HepG2 (cell line): ENCODE data around the gene PDZD7. TPM values are rescaled to one million over a fixed set of nuclear protein-coding genes. Genes with fewer than 3 reads are reported as not detected.

Source experiments
- ARNTL ChIP-seq: sonication (generic); formaldehyde crosslinking; IDR thresholded peaks from 2 replicates; pipeline ENCODE4 v1.4.0; 2020; ENCODE audit warnings: mild to moderate bottlenecking, missing genetic modification reagents
- ATRX ChIP-seq: sonication (generic); formaldehyde crosslinking; IDR thresholded peaks from 2 replicates; pipeline ENCODE4 v1.4.0; 2020; ENCODE audit warnings: missing genetic modification reagents, borderline replicate concordance
- ETV5 ChIP-seq: IDR thresholded peaks from 2 replicates; pipeline ENCODE4 v1.6.1; 2018; ENCODE audit warnings: missing biosample characterization, missing genetic modification reagents, inconsistent platforms, borderline replicate concordance
- GATA4 ChIP-seq: sonication (generic); IDR thresholded peaks from 2 replicates; pipeline ENCODE4 v1.6.1; 2016; ENCODE audit warnings: antibody characterized with exemption, low read depth, borderline replicate concordance
- IRX3 ChIP-seq: sonication (generic); formaldehyde crosslinking; IDR thresholded peaks from 2 replicates; pipeline ENCODE4 v1.8.1; 2023; ENCODE audit warnings: mild to moderate bottlenecking, low read depth, missing genetic modification reagents, borderline replicate concordance
- MEIS2 ChIP-seq: sonication (generic); formaldehyde crosslinking; IDR thresholded peaks from 2 replicates; pipeline ENCODE4 v1.9.0; 2021; ENCODE audit warnings: mild to moderate bottlenecking, missing genetic modification reagents
- MIXL1 ChIP-seq: IDR thresholded peaks from 2 replicates; pipeline ENCODE4 v1.6.1; 2016
- MTF2 ChIP-seq: sonication (generic); formaldehyde crosslinking; IDR thresholded peaks from 2 replicates; pipeline ENCODE4 v1.5.0; 2020; ENCODE audit warnings: missing genetic modification reagents, borderline replicate concordance
- RAD51 ChIP-seq: fragments of 450-650 bp; IDR thresholded peaks from 2 replicates; pipeline ENCODE4 v1.6.1; 2016; ENCODE audit warnings: borderline replicate concordance
- SALL1 ChIP-seq: sonication (generic); formaldehyde crosslinking; IDR thresholded peaks from 2 replicates; pipeline ENCODE4 v1.8.0; 2022; ENCODE audit warnings: mild to moderate bottlenecking, missing genetic modification reagents
- TCF12 ChIP-seq, 2 experiments: fragments of 450-650 bp in 1 of 2; sonication (generic) in 1 of 2; formaldehyde crosslinking in 1 of 2; IDR thresholded peaks; 2 replicates each; pipeline versions ENCODE4 v1.6.1 to v1.8.0; 2017 to 2022; ENCODE audit warnings: antibody characterized with exemption in 1 of 2, mild to moderate bottlenecking in 1 of 2, missing genetic modification reagents in 1 of 2, moderate library complexity in 1 of 2
- ZKSCAN8 ChIP-seq: IDR thresholded peaks from 2 replicates; pipeline ENCODE4 v1.6.1; 2016; ENCODE audit warnings: borderline replicate concordance, missing genetic modification reagents, missing compliant biosample characterization
- ZNF160 ChIP-seq: sonication (generic); formaldehyde crosslinking; IDR thresholded peaks from 2 replicates; pipeline ENCODE4 v1.8.0; 2022; ENCODE audit warnings: mild to moderate bottlenecking, inconsistent platforms, missing genetic modification reagents
- ZNF235 ChIP-seq: sonication (generic); formaldehyde crosslinking; IDR thresholded peaks from 2 replicates; pipeline ENCODE4 v1.8.1; 2023; ENCODE audit warnings: mild to moderate bottlenecking, missing genetic modification reagents, borderline replicate concordance
- ZNF296 ChIP-seq: sonication (generic); formaldehyde crosslinking; conservative IDR thresholded peaks from 2 replicates; pipeline ENCODE4 v1.5.0; 2020; ENCODE audit warnings: mild to moderate bottlenecking, missing genetic modification reagents
- ZNF891 ChIP-seq: sonication (generic); formaldehyde crosslinking; IDR thresholded peaks from 2 replicates; pipeline ENCODE4 v1.5.0; 2020; ENCODE audit warnings: mild to moderate bottlenecking, missing genetic modification reagents
- ZSCAN12 ChIP-seq: sonication (generic); formaldehyde crosslinking; IDR thresholded peaks from 2 replicates; pipeline ENCODE4 v1.9.0; 2021; ENCODE audit warnings: mild to moderate bottlenecking, missing genetic modification reagents
- polyA plus RNA-seq, 8 experiments: library from polyadenylated mRNA; depleted of rRNA in 3 of 8; stranded (reverse) in 7 of 8; unstranded in 1 of 8; fragments of >200 nt; fragmentation: Illumina TruSeq in 4 of 8; extraction: Trizol in 4 of 8; gene quantifications; 2 replicates each; pipeline versions ENCODE4 v1.2.1 to v1.2.3, GENCODE V29; 2011 to 2016; ENCODE audit warnings: low read depth in 4 of 8, missing spikeins in 1 of 8, mixed read lengths in 1 of 8; ENCODE audit not compliant: insufficient read depth in 1 of 8
- total RNA-seq, 5 experiments: library from RNA; depleted of rRNA; stranded (reverse); fragments of >200 nt; fragmentation: Illumina TruSeq; extraction: Trizol; gene quantifications; 2 replicates each; pipeline ENCODE4 v1.2.3, GENCODE V29; 2016; ENCODE audit warnings: low read depth in 1 of 5
- TF ChIP-seq, protein P1 (sequence below): sonication (generic); formaldehyde crosslinking; IDR thresholded peaks from 2 replicates; pipeline ENCODE4 v1.5.1; 2020; ENCODE audit warnings: missing genetic modification reagents, mild to moderate bottlenecking, borderline replicate concordance
- TF ChIP-seq, protein P2 (sequence below): sonication (generic); formaldehyde crosslinking; IDR thresholded peaks from 2 replicates; pipeline ENCODE4 v1.4.0; 2020; ENCODE audit warnings: missing genetic modification reagents
- TF ChIP-seq, protein P3 (sequence below): sonication (generic); formaldehyde crosslinking; IDR thresholded peaks from 2 replicates; pipeline ENCODE4 v1.5.1; 2020; ENCODE audit warnings: missing genetic modification reagents, mild to moderate bottlenecking, borderline replicate concordance
- TF ChIP-seq, protein P4 (sequence below): sonication (generic); formaldehyde crosslinking; IDR thresholded peaks from 2 replicates; pipeline ENCODE4 v1.8.1; 2023; ENCODE audit warnings: missing genetic modification reagents, inconsistent platforms, borderline replicate concordance

PDZD7 gene
- total and polyA plus RNA-seq, 2 of the 13 experiments (the other 11 are each of a cell fraction or from before 2014, with no cell fraction given): 0.58 to 0.73 TPM

DNA sequence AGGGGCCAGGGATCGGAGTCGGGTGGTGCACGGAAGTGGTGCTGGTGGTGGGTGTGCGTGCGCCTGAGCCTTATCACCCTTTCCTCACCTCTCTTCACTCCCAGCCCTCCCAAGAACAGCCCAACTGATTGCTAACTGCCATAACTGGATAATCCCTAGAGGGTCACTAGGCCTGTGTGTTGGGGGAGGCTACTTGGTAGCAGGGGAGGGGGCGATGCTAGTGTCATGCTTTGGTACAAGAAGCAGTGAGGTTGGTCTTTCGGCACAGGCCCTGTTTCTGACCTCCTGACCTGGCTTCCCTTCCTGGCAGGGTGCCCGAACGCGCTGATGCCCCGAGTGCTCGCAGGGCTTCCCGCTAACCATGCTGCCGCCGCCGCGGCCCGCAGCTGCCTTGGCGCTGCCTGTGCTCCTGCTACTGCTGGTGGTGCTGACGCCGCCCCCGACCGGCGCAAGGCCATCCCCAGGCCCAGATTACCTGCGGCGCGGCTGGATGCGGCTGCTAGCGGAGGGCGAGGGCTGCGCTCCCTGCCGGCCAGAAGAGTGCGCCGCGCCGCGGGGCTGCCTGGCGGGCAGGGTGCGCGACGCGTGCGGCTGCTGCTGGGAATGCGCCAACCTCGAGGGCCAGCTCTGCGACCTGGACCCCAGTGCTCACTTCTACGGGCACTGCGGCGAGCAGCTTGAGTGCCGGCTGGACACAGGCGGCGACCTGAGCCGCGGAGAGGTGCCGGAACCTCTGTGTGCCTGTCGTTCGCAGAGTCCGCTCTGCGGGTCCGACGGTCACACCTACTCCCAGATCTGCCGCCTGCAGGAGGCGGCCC is 31.5 kb upstream of the PDZD7 start (continued):
- TF ChIP-seq ZNF296: peak; percentile 33; the same call in 1 of the 2 replicates
- 0 out of 2 replicates have a peak, but pooled peaks have one; percentile 26 for TF ChIP-seq GATA4
- TF ChIP-seq, protein P1, sequence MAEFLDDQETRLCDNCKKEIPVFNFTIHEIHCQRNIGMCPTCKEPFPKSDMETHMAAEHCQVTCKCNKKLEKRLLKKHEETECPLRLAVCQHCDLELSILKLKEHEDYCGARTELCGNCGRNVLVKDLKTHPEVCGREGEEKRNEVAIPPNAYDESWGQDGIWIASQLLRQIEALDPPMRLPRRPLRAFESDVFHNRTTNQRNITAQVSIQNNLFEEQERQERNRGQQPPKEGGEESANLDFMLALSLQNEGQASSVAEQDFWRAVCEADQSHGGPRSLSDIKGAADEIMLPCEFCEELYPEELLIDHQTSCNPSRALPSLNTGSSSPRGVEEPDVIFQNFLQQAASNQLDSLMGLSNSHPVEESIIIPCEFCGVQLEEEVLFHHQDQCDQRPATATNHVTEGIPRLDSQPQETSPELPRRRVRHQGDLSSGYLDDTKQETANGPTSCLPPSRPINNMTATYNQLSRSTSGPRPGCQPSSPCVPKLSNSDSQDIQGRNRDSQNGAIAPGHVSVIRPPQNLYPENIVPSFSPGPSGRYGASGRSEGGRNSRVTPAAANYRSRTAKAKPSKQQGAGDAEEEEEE (CRISPR knock-in tag): no peak
- peak; percentile 96 for TF ChIP-seq ZNF891
- TF ChIP-seq MIXL1 (CRISPR knock-in tag): 0 out of 2 replicates have a peak, but pooled peaks have one; percentile 23
- peak; percentile 72 for TF ChIP-seq SALL1
- 0 out of 2 replicates have a peak, but pooled peaks have one; percentile 74 for TF ChIP-seq ZKSCAN8 (CRISPR knock-in tag)
- TF ChIP-seq, protein P2, sequence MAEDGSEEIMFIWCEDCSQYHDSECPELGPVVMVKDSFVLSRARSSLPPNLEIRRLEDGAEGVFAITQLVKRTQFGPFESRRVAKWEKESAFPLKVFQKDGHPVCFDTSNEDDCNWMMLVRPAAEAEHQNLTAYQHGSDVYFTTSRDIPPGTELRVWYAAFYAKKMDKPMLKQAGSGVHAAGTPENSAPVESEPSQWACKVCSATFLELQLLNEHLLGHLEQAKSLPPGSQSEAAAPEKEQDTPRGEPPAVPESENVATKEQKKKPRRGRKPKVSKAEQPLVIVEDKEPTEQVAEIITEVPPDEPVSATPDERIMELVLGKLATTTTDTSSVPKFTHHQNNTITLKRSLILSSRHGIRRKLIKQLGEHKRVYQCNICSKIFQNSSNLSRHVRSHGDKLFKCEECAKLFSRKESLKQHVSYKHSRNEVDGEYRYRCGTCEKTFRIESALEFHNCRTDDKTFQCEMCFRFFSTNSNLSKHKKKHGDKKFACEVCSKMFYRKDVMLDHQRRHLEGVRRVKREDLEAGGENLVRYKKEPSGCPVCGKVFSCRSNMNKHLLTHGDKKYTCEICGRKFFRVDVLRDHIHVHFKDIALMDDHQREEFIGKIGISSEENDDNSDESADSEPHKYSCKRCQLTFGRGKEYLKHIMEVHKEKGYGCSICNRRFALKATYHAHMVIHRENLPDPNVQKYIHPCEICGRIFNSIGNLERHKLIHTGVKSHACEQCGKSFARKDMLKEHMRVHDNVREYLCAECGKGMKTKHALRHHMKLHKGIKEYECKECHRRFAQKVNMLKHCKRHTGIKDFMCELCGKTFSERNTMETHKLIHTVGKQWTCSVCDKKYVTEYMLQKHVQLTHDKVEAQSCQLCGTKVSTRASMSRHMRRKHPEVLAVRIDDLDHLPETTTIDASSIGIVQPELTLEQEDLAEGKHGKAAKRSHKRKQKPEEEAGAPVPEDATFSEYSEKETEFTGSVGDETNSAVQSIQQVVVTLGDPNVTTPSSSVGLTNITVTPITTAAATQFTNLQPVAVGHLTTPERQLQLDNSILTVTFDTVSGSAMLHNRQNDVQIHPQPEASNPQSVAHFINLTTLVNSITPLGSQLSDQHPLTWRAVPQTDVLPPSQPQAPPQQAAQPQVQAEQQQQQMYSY (CRISPR knock-in tag): peak; percentile 66
- TF ChIP-seq MEIS2: peak; percentile 81
- peak; percentile 69; the same call in 1 of the 2 replicates for TF ChIP-seq ZNF160 (CRISPR knock-in tag)
- peak; percentile 80 for TF ChIP-seq ARNTL
- peak; percentile 75; the same call in 1 of the 2 replicates for TF ChIP-seq ZSCAN12 (CRISPR knock-in tag)
- TF ChIP-seq ETV5: peak; percentile 45; the same call in 1 of the 2 replicates
- peak; percentile 58; the same call in 1 of the 2 replicates for TF ChIP-seq ZNF235
- TF ChIP-seq, protein P3, sequence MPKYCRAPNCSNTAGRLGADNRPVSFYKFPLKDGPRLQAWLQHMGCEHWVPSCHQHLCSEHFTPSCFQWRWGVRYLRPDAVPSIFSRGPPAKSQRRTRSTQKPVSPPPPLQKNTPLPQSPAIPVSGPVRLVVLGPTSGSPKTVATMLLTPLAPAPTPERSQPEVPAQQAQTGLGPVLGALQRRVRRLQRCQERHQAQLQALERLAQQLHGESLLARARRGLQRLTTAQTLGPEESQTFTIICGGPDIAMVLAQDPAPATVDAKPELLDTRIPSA: no peak
- no peak for TF ChIP-seq MTF2 (CRISPR knock-in tag)
- no peak for TF ChIP-seq TCF12 (IDR thresholded peaks at IDR 0.05)
- TF ChIP-seq TCF12 (CRISPR knock-in tag; IDR thresholded peaks at IDR 0.05): 0 out of 2 replicates have a peak, but pooled peaks have one; percentile 14
- TF ChIP-seq, protein P4, sequence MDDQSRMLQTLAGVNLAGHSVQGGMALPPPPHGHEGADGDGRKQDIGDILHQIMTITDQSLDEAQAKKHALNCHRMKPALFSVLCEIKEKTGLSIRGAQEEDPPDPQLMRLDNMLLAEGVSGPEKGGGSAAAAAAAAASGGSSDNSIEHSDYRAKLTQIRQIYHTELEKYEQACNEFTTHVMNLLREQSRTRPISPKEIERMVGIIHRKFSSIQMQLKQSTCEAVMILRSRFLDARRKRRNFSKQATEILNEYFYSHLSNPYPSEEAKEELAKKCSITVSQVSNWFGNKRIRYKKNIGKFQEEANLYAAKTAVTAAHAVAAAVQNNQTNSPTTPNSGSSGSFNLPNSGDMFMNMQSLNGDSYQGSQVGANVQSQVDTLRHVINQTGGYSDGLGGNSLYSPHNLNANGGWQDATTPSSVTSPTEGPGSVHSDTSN (CRISPR knock-in tag): peak; percentile 85; the same call in 1 of the 2 replicates
- no peak for TF ChIP-seq RAD51
- TF ChIP-seq ATRX (CRISPR knock-in tag): no peak
- TF ChIP-seq IRX3: no peak
